OCI-LY3 (cell line): ENCODE results near the gene PLCH2.

Experiments
- H2AFZ ChIP-seq: fragments of 200-600, 300-600 bp; shearing (Covaris generic); 2 replicates; pipeline ENCODE4 v1.6.0; 2014; ENCODE audit warnings: antibody characterized with exemption, low read depth, low read length
- H3K27ac ChIP-seq: fragments of 200-600, 300-600 bp; sonication (generic); 2 replicates; pipeline ENCODE4 v1.5.1; 2014; ENCODE audit warnings: mild to moderate bottlenecking, low read length, moderate library complexity, mixed read lengths
- H3K27me3 ChIP-seq: fragments of 200-600, 300-600 bp; sonication (generic); 2 replicates; pipeline ENCODE4 v1.6.1; 2014; ENCODE audit warnings: low read depth, low read length, mixed read lengths
- H3K36me3 ChIP-seq: fragments of 200-600, 300-600 bp; sonication (generic); replicated peaks from 2 replicates; pipeline ENCODE3; 2014; ENCODE audit warnings: low read depth, low read length, mixed read lengths
- H3K4me1 ChIP-seq: fragments of 300-600, 200-600 bp; sonication (generic); 2 replicates; pipeline ENCODE4 v1.6.1; 2014; ENCODE audit warnings: low read length, mixed read lengths
- H3K4me2 ChIP-seq: fragments of 200-600, 300-600 bp; sonication (generic); 2 replicates; pipeline ENCODE4 v1.6.1; 2014; ENCODE audit warnings: low read length, mixed read lengths
- H3K4me3 ChIP-seq: fragments of 300-600, 200-600 bp; sonication (generic); 2 replicates; pipeline ENCODE4 v1.5.1; 2014; ENCODE audit warnings: antibody characterized with exemption, mild to moderate bottlenecking, low read length, moderate library complexity
- H3K79me2 ChIP-seq: fragments of 300-600, 200-600 bp; shearing (Covaris generic); 2 replicates; pipeline ENCODE4 v1.6.1; 2014; ENCODE audit warnings: mild to moderate bottlenecking, low read length, mixed read lengths
- H3K9ac ChIP-seq: fragments of 300-600, 200-600 bp; shearing (Covaris generic); 2 replicates; pipeline ENCODE4 v1.6.0; 2014; ENCODE audit warnings: mild to moderate bottlenecking, low read length, moderate library complexity
- H3K9me3 ChIP-seq: fragments of 200-600, 300-600 bp; shearing (Covaris generic); 2 replicates; pipeline ENCODE4 v1.6.1; 2014; ENCODE audit warnings: low read length, mixed read lengths; ENCODE audit not compliant: insufficient read depth
- H4K20me1 ChIP-seq: fragments of 200-600, 300-600 bp; sonication (generic); 2 replicates; pipeline ENCODE4 v1.6.1; 2016; ENCODE audit warnings: low read length, mixed read lengths; ENCODE audit not compliant: insufficient read depth
- CTCF ChIP-seq: fragments of 200-600, 300-600 bp; sonication (generic); IDR thresholded peaks from 2 replicates; pipeline ENCODE4 v1.5.1; 2014; ENCODE audit warnings: antibody characterized with exemption, low read length, low read depth
- EZH2phosphoT487 ChIP-seq: fragments of 200-600 bp; shearing (Covaris generic); IDR thresholded peaks from 2 replicates; pipeline ENCODE4 v1.6.1; 2018; ENCODE audit warnings: antibody characterized with exemption, mixed run types, low read depth

PLCH2 gene

GRCh38 chr1:2526824-2527555 is 50.9 kb downstream of the PLCH2 start:
- Histone ChIP-seq H3K27ac (no peak overlapping the region), H2AFZ (no peak overlapping the region), H3K36me3 (no peaks in the 10 kb centered on the region), H3K9me3 (no peaks in the 10 kb centered on the region), H3K27me3 (no peaks in the 10 kb centered on the region), H3K79me2 (peaks cover 40% of the 10 kb centered on the region), H3K4me1 (peaks cover 17% of the 10 kb centered on the region), H3K4me3 (peak overlapping the region; percentile 72), H3K9ac (peak overlapping the region; percentile 44), H3K4me2 (peak overlapping the region; percentile 84), H4K20me1 (peaks cover 39% of the 10 kb centered on the region)
- TF ChIP-seq EZH2phosphoT487 (no peak), CTCF (no peak)

- no peak overlapping the region for H3K4me3 ChIP-seq
- TF ChIP-seq EZH2phosphoT487 (no peak), CTCF (no peak)
- no peaks in the 10 kb centered on the region for H3K36me3 ChIP-seq
- H2AFZ ChIP-seq, result no peak overlapping the region
- H3K9me3 ChIP-seq, result no peaks in the 10 kb centered on the region
- H3K9ac ChIP-seq, result no peak overlapping the region
- H3K79me2 ChIP-seq, result peaks cover 35% of the 10 kb centered on the region
- H3K4me2 ChIP-seq, result no peak overlapping the region
- no peak overlapping the region for H3K27ac ChIP-seq
- H4K20me1 ChIP-seq, result peaks cover 34% of the 10 kb centered on the region
- no peaks in the 10 kb centered on the region for H3K27me3 ChIP-seq
- H3K4me1 ChIP-seq, result peaks cover 17% of the 10 kb centered on the region
Observed at GRCh38 chr1:2527556-2527860, 51.4 kb downstream of the PLCH2 start.

- no peaks in the 10 kb centered on the region for H3K9me3 ChIP-seq
- TF ChIP-seq CTCF (no peak), EZH2phosphoT487 (no peak)
- no peak overlapping the region for H3K4me3 ChIP-seq
- 0 out of 2 replicates have a peak, but pooled peaks cover 1% of the 10 kb centered on the region for H3K27me3 ChIP-seq
- no peak overlapping the region for H3K9ac ChIP-seq
- H2AFZ ChIP-seq, result no peak overlapping the region
- peaks cover 29% of the 10 kb centered on the region for H4K20me1 ChIP-seq
- no peaks in the 10 kb centered on the region for H3K36me3 ChIP-seq
- no peak overlapping the region for H3K27ac ChIP-seq
- peaks cover 17% of the 10 kb centered on the region for H3K4me1 ChIP-seq
- H3K4me2 ChIP-seq, result no peak overlapping the region
- peaks cover 30% of the 10 kb centered on the region for H3K79me2 ChIP-seq
Observed at GRCh38 chr1:2528016-2528415, 51.9 kb downstream of the PLCH2 start.

GRCh38 chr1:2528611-2528965 is 52.5 kb downstream of the PLCH2 start:
- Histone ChIP-seq H3K27me3 (0 out of 2 replicates have a peak, but pooled peaks cover 4% of the 10 kb centered on the region), H3K9ac (no peak overlapping the region), H3K27ac (no peak overlapping the region), H3K4me3 (no peak overlapping the region), H3K79me2 (peaks cover 24% of the 10 kb centered on the region), H3K4me2 (no peak overlapping the region), H4K20me1 (peaks cover 23% of the 10 kb centered on the region), H3K4me1 (peaks cover 17% of the 10 kb centered on the region), H3K9me3 (no peaks in the 10 kb centered on the region), H2AFZ (no peak overlapping the region), H3K36me3 (no peaks in the 10 kb centered on the region)
- TF ChIP-seq CTCF, result no peak
- TF ChIP-seq EZH2phosphoT487, result no peak
